MCF 10A (cell line): ENCODE results near the gene DPYD. TPM values are rescaled to one million over a fixed set of nuclear protein-coding genes. Genes with fewer than 3 reads are reported as not detected.

Source experiments
- BruUV-seq: library from RNA; stranded (reverse); fragments of 400-500 nt; replicated peaks from 2 replicates; lab custom pipeline; 2021; lab: Mats Ljungman, UMichigan
- CTCF ChIA-PET: fragments of 300-600 bp; sonication (Branson Sonifier 250); formaldehyde crosslinking; extraction: SDS; loops from one replicate; lab custom pipeline; 2021; ENCODE audit warnings: antibody characterized with exemption, inconsistent platforms; lab: Yijun Ruan, JAX
- POLR2A ChIA-PET: fragments of 300-600, 350-650 bp; sonication (Branson Sonifier 250); formaldehyde crosslinking; extraction: SDS; loops from one replicate; lab custom pipeline; 2020; ENCODE audit warnings: antibody characterized with exemption, inconsistent platforms; lab: Yijun Ruan, JAX
- DNase-seq: peaks from one replicate; pipeline ENCODE4 v3.0.0-alpha.2; 2018; ENCODE audit not compliant: unreplicated experiment
- H3K27ac Mint-ChIP-seq: one replicate; pipeline ENCODE4 v1.8.0; 2022; ENCODE audit warnings: mild to moderate bottlenecking, low read depth, mixed read lengths; ENCODE audit not compliant: unreplicated experiment
- H3K27me3 Mint-ChIP-seq: one replicate; pipeline ENCODE4 v1.8.0; 2022; ENCODE audit warnings: mixed read lengths; ENCODE audit not compliant: insufficient read depth, unreplicated experiment
- H3K36me3 Mint-ChIP-seq: one replicate; pipeline ENCODE4 v1.8.0; 2022; ENCODE audit warnings: mild to moderate bottlenecking, moderate library complexity, mixed read lengths; ENCODE audit not compliant: insufficient read depth, unreplicated experiment
- H3K4me1 Mint-ChIP-seq: one replicate; pipeline ENCODE4 v1.8.0; 2022; ENCODE audit warnings: mixed read lengths; ENCODE audit not compliant: insufficient read depth, unreplicated experiment
- H3K4me3 Mint-ChIP-seq: one replicate; pipeline ENCODE4 v1.8.0; 2022; ENCODE audit warnings: mild to moderate bottlenecking, moderate library complexity, mixed read lengths; ENCODE audit not compliant: unreplicated experiment
- H3K9me3 Mint-ChIP-seq: one replicate; pipeline ENCODE4 v1.8.0; 2022; ENCODE audit warnings: mixed read lengths; ENCODE audit not compliant: unreplicated experiment
- intact Hi-C: fragments of 100-400 bp; cut with micrococcal nuclease; formaldehyde crosslinking; loops from 2 replicates; pipeline ENCODE4 v1.14.1; 2022
- total RNA-seq: library from RNA; stranded (reverse); gene quantifications from 2 replicates; pipeline ENCODE4 v1.2.3, GENCODE V29; 2022
- TF ChIP-seq, protein P1 (sequence below): fragments of 200-600 bp; IDR thresholded peaks from one replicate; pipeline ENCODE4 v1.8.0; 2022; ENCODE audit warnings: antibody characterized with exemption, mild to moderate bottlenecking; ENCODE audit not compliant: unreplicated experiment

DPYD gene
- total RNA-seq, 1 experiment from 2014 or later: 48.2 TPM

GRCh38 chr1:97883823-97884222, 37.0 kb downstream of the DPYD start:
- Mint-ChIP-seq H3K4me1 (no peaks in the 10 kb centered on the region), H3K4me3 (no peak overlapping the region), H3K36me3 (peaks cover 27% of the 10 kb centered on the region), H3K27me3 (no peaks in the 10 kb centered on the region), H3K9me3 (peaks cover 10% of the 10 kb centered on the region), H3K27ac (no peak overlapping the region)
- intact Hi-C loops: no loop called here
- DNase-seq: no peak
- ChIA-PET POLR2A (no interaction called here), CTCF (no interaction called here)
- no TSS peak for BruUV-seq
- TF ChIP-seq, protein P1, sequence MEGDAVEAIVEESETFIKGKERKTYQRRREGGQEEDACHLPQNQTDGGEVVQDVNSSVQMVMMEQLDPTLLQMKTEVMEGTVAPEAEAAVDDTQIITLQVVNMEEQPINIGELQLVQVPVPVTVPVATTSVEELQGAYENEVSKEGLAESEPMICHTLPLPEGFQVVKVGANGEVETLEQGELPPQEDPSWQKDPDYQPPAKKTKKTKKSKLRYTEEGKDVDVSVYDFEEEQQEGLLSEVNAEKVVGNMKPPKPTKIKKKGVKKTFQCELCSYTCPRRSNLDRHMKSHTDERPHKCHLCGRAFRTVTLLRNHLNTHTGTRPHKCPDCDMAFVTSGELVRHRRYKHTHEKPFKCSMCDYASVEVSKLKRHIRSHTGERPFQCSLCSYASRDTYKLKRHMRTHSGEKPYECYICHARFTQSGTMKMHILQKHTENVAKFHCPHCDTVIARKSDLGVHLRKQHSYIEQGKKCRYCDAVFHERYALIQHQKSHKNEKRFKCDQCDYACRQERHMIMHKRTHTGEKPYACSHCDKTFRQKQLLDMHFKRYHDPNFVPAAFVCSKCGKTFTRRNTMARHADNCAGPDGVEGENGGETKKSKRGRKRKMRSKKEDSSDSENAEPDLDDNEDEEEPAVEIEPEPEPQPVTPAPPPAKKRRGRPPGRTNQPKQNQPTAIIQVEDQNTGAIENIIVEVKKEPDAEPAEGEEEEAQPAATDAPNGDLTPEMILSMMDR: no peak

GRCh38 chr1:97877307-97877706, 43.5 kb downstream of the DPYD start:
- intact Hi-C loops: no loop called here
- peaks cover 16% of the 10 kb centered on the region for H3K4me1 Mint-ChIP-seq
- TF ChIP-seq, protein P1: no peak
- H3K9me3 Mint-ChIP-seq: no peaks in the 10 kb centered on the region
- ChIA-PET CTCF (interaction anchor here (0.6 to 0.7 kb wide), 3 partner anchors 325 to 1550 kb away, joined by 3 read pairs; no protein-coding TSS in a partner anchor), POLR2A (interaction anchor here (0.6 to 0.8 kb wide), 3 partner anchors 44 to 299 kb away, joined by 3 to 4 read pairs (median 4); no protein-coding TSS in a partner anchor)
- BruUV-seq: no TSS peak
- DNase-seq: no peak
- H3K4me3 Mint-ChIP-seq: no peak overlapping the region
- H3K36me3 Mint-ChIP-seq: peaks cover 31% of the 10 kb centered on the region
- H3K27ac Mint-ChIP-seq: no peak overlapping the region
- no peaks in the 10 kb centered on the region for H3K27me3 Mint-ChIP-seq

DNA sequence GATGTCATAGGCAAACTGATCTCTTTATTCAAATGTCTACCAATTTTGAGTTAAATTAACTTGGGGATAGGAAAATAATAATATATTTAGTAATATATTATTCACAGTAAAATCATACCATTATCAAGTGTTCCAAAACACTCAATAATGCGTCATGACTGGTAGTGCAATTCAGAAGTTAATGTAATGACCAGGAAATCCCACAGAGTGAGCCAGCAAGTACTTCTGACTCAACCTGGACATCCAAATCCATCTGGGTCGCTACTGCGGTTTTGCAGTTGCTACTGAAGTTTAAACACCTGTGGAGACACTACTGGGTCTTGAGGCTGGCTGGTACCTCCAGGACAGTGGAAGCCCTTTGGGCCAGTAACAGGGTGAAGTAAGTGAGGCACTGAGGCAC, 44.8 kb downstream of the DPYD start:
- TF ChIP-seq, protein P1: no peak
- Mint-ChIP-seq H3K27me3 (no peaks in the 10 kb centered on the region), H3K36me3 (peaks cover 32% of the 10 kb centered on the region), H3K4me3 (no peak overlapping the region), H3K9me3 (no peaks in the 10 kb centered on the region), H3K27ac (no peak overlapping the region), H3K4me1 (peaks cover 16% of the 10 kb centered on the region)
- intact Hi-C loops: no loop called here
- BruUV-seq: no TSS peak
- ChIA-PET POLR2A (interaction anchor here (1.4 kb wide), 1 partner anchor 45 kb away, joined by 4 read pairs; the partner anchor contains the start of gene DPYD), CTCF (no interaction called here)
- DNase-seq: peak; percentile 71

- peaks cover 6% of the 10 kb centered on the region for H3K4me1 Mint-ChIP-seq
- intact Hi-C loops: loop anchor here (5.0 kb wide), 1 partner anchor 47 kb away; no protein-coding TSS in a partner anchor
Measured at GRCh38 chr1:97870589-97870988, 50.2 kb downstream of the DPYD start.

More at GRCh38 chr1:97870589-97870988, 50.2 kb downstream of the DPYD start:
- BruUV-seq: no TSS peak
- H3K27me3 Mint-ChIP-seq: no peaks in the 10 kb centered on the region
- ChIA-PET CTCF (no interaction called here), POLR2A (interaction anchor here (0.7 to 1.1 kb wide), 2 partner anchors 12 to 51 kb away, joined by 4 read pairs; no protein-coding TSS in a partner anchor)
- H3K36me3 Mint-ChIP-seq: peaks cover 18% of the 10 kb centered on the region
- DNase-seq: no peak
- H3K4me3 Mint-ChIP-seq: no peak overlapping the region
- TF ChIP-seq, protein P1: no peak
- H3K27ac Mint-ChIP-seq: no peak overlapping the region
- peaks cover 12% of the 10 kb centered on the region for H3K9me3 Mint-ChIP-seq
